ENCODE data around the gene ST3GAL3. TPM values are rescaled to one million over a fixed set of nuclear protein-coding genes. Genes with fewer than 3 reads are reported as not detected.

The ST3GAL3 gene
- total RNA-seq, 1 donor, result 16.8 TPM

- no peak overlapping the region for H3K4me3 ChIP-seq (ENCODE audit: low read depth, low read length)
- DNase-seq (ENCODE audit: low read depth), result no peak
- TF ChIP-seq CTCF (IDR thresholded peaks at IDR 0.05; ENCODE audit: insufficient read depth, low read depth, low read length), result no peak
Observed at GRCh38 chr1:43901196-43901961, 194.0 kb downstream of the ST3GAL3 start.

GRCh38 chr1:43902058-43902831, 194.9 kb downstream of the ST3GAL3 start:
- DNase-seq (ENCODE audit: low read depth), result no peak
- no peak overlapping the region for H3K4me3 ChIP-seq (ENCODE audit: low read depth, low read length)
- TF ChIP-seq CTCF (IDR thresholded peaks at IDR 0.05; ENCODE audit: insufficient read depth, low read depth, low read length), result no peak

- no peak overlapping the region for H3K4me3 ChIP-seq (ENCODE audit: low read depth, low read length)
- no peak for TF ChIP-seq CTCF (IDR thresholded peaks at IDR 0.05; ENCODE audit: insufficient read depth, low read depth, low read length)
- DNase-seq (ENCODE audit: low read depth), result no peak
Observed at GRCh38 chr1:43904660-43905551, 197.6 kb downstream of the ST3GAL3 start.

- TF ChIP-seq CTCF (IDR thresholded peaks at IDR 0.05; ENCODE audit: insufficient read depth, low read depth, low read length), result no peak
- no peak overlapping the region for H3K4me3 ChIP-seq (ENCODE audit: low read depth, low read length)
- no peak for DNase-seq (ENCODE audit: low read depth)
Observed at GRCh38 chr1:43908226-43908625, 200.9 kb downstream of the ST3GAL3 start.

GRCh38 chr1:43908858-43909257, 201.5 kb downstream of the ST3GAL3 start:
- TF ChIP-seq CTCF (IDR thresholded peaks at IDR 0.05; ENCODE audit: insufficient read depth, low read depth, low read length), result no peak
- no peak overlapping the region for H3K4me3 ChIP-seq (ENCODE audit: low read depth, low read length)
- DNase-seq (ENCODE audit: low read depth), result no peak

GRCh38 chr1:43910343-43910742, 203.0 kb downstream of the ST3GAL3 start:
- no peak for TF ChIP-seq CTCF (IDR thresholded peaks at IDR 0.05; ENCODE audit: insufficient read depth, low read depth, low read length)
- no peak overlapping the region for H3K4me3 ChIP-seq (ENCODE audit: low read depth, low read length)
- no peak for DNase-seq (ENCODE audit: low read depth)

Measured in fibroblast of villous mesenchyme (primary cell).